IMR-90 (cell line): ENCODE results near the gene NKAIN1. TPM values are rescaled to one million over a fixed set of nuclear protein-coding genes. Genes with fewer than 3 reads are reported as not detected.

Source experiments
- ATAC-seq: fragments of 200-7000 bp; cut with Tn5 transposase; 2 replicates; pipeline ENCODE4 v1.9.1; 2020; ENCODE audit warnings: low read depth, mild to moderate bottlenecking, moderate library complexity
- BruUV-seq: library from RNA; stranded (reverse); fragments of 400-500 nt; replicated peaks from 2 replicates; lab custom pipeline; 2021; lab: Mats Ljungman, UMichigan
- CTCF ChIA-PET: fragments of 300-600 bp; formaldehyde crosslinking; extraction: SDS; loops from one replicate; lab custom pipeline; 2021; ENCODE audit warnings: antibody characterized with exemption; lab: Yijun Ruan, JAX
- POLR2A ChIA-PET: fragments of 300-600 bp; sonication (Branson Sonifier 250); formaldehyde crosslinking; loops from one replicate; lab custom pipeline; 2022; ENCODE audit warnings: antibody characterized with exemption; ENCODE audit not compliant: unreplicated experiment; lab: Charles Lee
- DNase-seq: peaks from one replicate; pipeline ENCODE4 v3.0.0; 2013
- H2AFZ ChIP-seq: replicated peaks from 2 replicates; pipeline ENCODE3; 2013; ENCODE audit warnings: low read length, mild to moderate bottlenecking; ENCODE audit not compliant: poor library complexity
- H2AK5ac ChIP-seq: 2 replicates; pipeline ENCODE4 v1.6.1; 2013; ENCODE audit warnings: low read depth, low read length, inconsistent platforms
- H2AK9ac ChIP-seq: replicated peaks from 2 replicates; pipeline ENCODE3; 2013; ENCODE audit warnings: mild to moderate bottlenecking, low read depth, low read length, moderate library complexity; ENCODE audit not compliant: poor library complexity
- H2BK120ac ChIP-seq: 2 replicates; pipeline ENCODE4 v1.6.1; 2013; ENCODE audit warnings: low read depth, low read length, inconsistent platforms
- H2BK15ac ChIP-seq: 3 replicates; pipeline ENCODE4 v1.6.1; 2013; ENCODE audit warnings: low read depth, low read length, inconsistent platforms
- H2BK20ac ChIP-seq: 2 replicates; pipeline ENCODE4 v1.6.1; 2013; ENCODE audit warnings: low read depth, mild to moderate bottlenecking, inconsistent platforms, low read length, moderate library complexity
- H2BK5ac ChIP-seq: 2 replicates; pipeline ENCODE4 v1.6.1; 2013; ENCODE audit warnings: mild to moderate bottlenecking, low read depth, low read length, inconsistent platforms; ENCODE audit not compliant: poor library complexity, severe bottlenecking
- H3K14ac ChIP-seq: replicated peaks from 2 replicates; pipeline ENCODE4 v1.6.1; 2013; ENCODE audit warnings: low read depth, low read length, inconsistent platforms
- H3K18ac ChIP-seq: 2 replicates; pipeline ENCODE4 v1.6.1; 2013; ENCODE audit warnings: low read depth, low read length, control low read depth
- H3K23ac ChIP-seq: 2 replicates; pipeline ENCODE4 v1.6.1; 2013; ENCODE audit warnings: low read depth, low read length, inconsistent platforms
- H3K27ac ChIP-seq: 2 replicates; pipeline ENCODE4 v1.5.1; 2013; ENCODE audit warnings: mild to moderate bottlenecking, control low read depth, low read length; ENCODE audit not compliant: insufficient read depth
- H3K27me3 ChIP-seq: 2 replicates; pipeline ENCODE4 v1.6.1; 2013; ENCODE audit warnings: low read length; ENCODE audit not compliant: control insufficient read depth, insufficient read depth
- H3K36me3 ChIP-seq: 2 replicates; pipeline ENCODE4 v1.6.1; 2013; ENCODE audit warnings: low read length, mixed read lengths; ENCODE audit not compliant: control insufficient read depth, insufficient read depth
- H3K4ac ChIP-seq: 2 replicates; pipeline ENCODE4 v1.6.1; 2013; ENCODE audit warnings: low read depth, low read length, inconsistent platforms
- H3K4me1 ChIP-seq: 2 replicates; pipeline ENCODE4 v1.6.1; 2013; ENCODE audit warnings: low read length, mixed read lengths; ENCODE audit not compliant: control insufficient read depth, insufficient read depth
- H3K4me2 ChIP-seq: 2 replicates; pipeline ENCODE4 v1.6.1; 2013; ENCODE audit warnings: low read depth, mild to moderate bottlenecking, control low read depth, low read length, moderate library complexity
- H3K4me3 ChIP-seq: 2 replicates; pipeline ENCODE4 v1.5.1; 2013; ENCODE audit warnings: low read depth, mild to moderate bottlenecking, control low read depth, low read length, moderate library complexity; ENCODE audit not compliant: insufficient read depth
- H3K56ac ChIP-seq: 2 replicates; pipeline ENCODE4 v1.6.1; 2013; ENCODE audit warnings: low read length, inconsistent platforms; ENCODE audit not compliant: insufficient read depth; ENCODE audit errors: extremely low read depth
- H3K79me1 ChIP-seq, 2 experiments: 2 replicates each; pipeline ENCODE4 v1.6.1; 2013; ENCODE audit warnings: low read length in 2 of 2, inconsistent platforms in 1 of 2, low read depth in 1 of 2
- H3K9ac ChIP-seq: 2 replicates; pipeline ENCODE4 v1.6.1; 2013; ENCODE audit warnings: low read depth, low read length, control low read depth
- H3K9me1 ChIP-seq: 2 replicates; pipeline ENCODE4 v1.6.1; 2013; ENCODE audit warnings: low read length, inconsistent platforms; ENCODE audit not compliant: insufficient read depth
- H3K9me3 ChIP-seq: 2 replicates; pipeline ENCODE4 v1.6.1; 2013; ENCODE audit warnings: low read length; ENCODE audit not compliant: control insufficient read depth, insufficient read depth
- H4K20me1 ChIP-seq: 2 replicates; pipeline ENCODE4 v1.6.1; 2013; ENCODE audit warnings: low read length, inconsistent platforms; ENCODE audit not compliant: insufficient read depth
- H4K5ac ChIP-seq: 2 replicates; pipeline ENCODE4 v1.6.1; 2013; ENCODE audit warnings: mild to moderate bottlenecking, low read depth, low read length, control low read depth
- H4K8ac ChIP-seq, 2 experiments: 2 replicates each; pipeline ENCODE4 v1.6.1; 2013; ENCODE audit warnings: low read depth in 2 of 2, low read length in 2 of 2, control low read depth in 1 of 2, inconsistent platforms in 1 of 2
- H4K91ac ChIP-seq: 2 replicates; pipeline ENCODE4 v1.6.1; 2013; ENCODE audit warnings: low read depth, low read length, inconsistent platforms; ENCODE audit not compliant: insufficient read depth
- CHD1 ChIP-seq: IDR thresholded peaks from 2 replicates; pipeline ENCODE4 v1.6.1; 2012; ENCODE audit warnings: low read depth, low read length, improper control_type of control experiment
- CTCF ChIP-seq: conservative IDR thresholded peaks from 2 replicates; pipeline ENCODE4 v1.5.1; 2012; ENCODE audit warnings: mild to moderate bottlenecking, low read depth, low read length, improper control_type of control experiment
- ELK1 ChIP-seq: fragments of 150-350 bp; IDR thresholded peaks from 2 replicates; pipeline ENCODE4 v1.6.1; 2016; ENCODE audit warnings: low read depth, mild to moderate bottlenecking, low read length, moderate library complexity, borderline replicate concordance
- FOS ChIP-seq: fragments of 150-350 bp; IDR thresholded peaks from 2 replicates; pipeline ENCODE4 v1.6.1; 2016; ENCODE audit warnings: low read depth, low read length
- NFE2L2 ChIP-seq: fragments of 150-350 bp; IDR thresholded peaks from 2 replicates; pipeline ENCODE4 v1.6.1; 2016; ENCODE audit warnings: low read depth, mild to moderate bottlenecking, low read length
- RAD21 ChIP-seq: IDR thresholded peaks from 2 replicates; pipeline ENCODE4 v1.6.1; 2012; ENCODE audit warnings: low read length, improper control_type of control experiment
- RCOR1 ChIP-seq: IDR thresholded peaks from 2 replicates; pipeline ENCODE4 v1.6.1; 2012; ENCODE audit warnings: mild to moderate bottlenecking, low read length, improper control_type of control experiment; ENCODE audit not compliant: insufficient replicate concordance
- RFX5 ChIP-seq: IDR thresholded peaks from 2 replicates; pipeline ENCODE4 v1.8.0; 2012; ENCODE audit warnings: low read depth, mild to moderate bottlenecking, low read length, moderate library complexity
- WGBS, 2 experiments: methylation state at CpG; one replicate each; pipeline versions ENCODE4 v1.1.5 to v1.1.7; 2013; ENCODE audit warnings: missing lambda C conversion rate in 2 of 2; ENCODE audit not compliant: insufficient read length in 1 of 2; ENCODE audit errors: extremely low coverage in 2 of 2; 5-methylcytosine and 5-hydroxymethylcytosine counted together
- dilution Hi-C: fragments of 300-500 bp; cut with HindIII; formaldehyde crosslinking; loops from one replicate; pipeline ENCODE4 v1.14.3; 2018; ENCODE audit warnings: low sequenced_read_pairs; ENCODE audit not compliant: unreplicated experiment
- in situ Hi-C: fragments of 300-500 bp; cut with MboI; formaldehyde crosslinking; loops from 3 replicates; pipeline ENCODE4 v1.14.3; 2019; ENCODE audit warnings: low sequenced_read_pairs, inconsistent platforms, mixed read lengths
- intact Hi-C: fragments of 100-400 bp; cut with micrococcal nuclease; formaldehyde crosslinking; loops from 2 replicates; pipeline ENCODE4 v1.10.0; 2022
- polyA plus RNA-seq, 3 experiments: library from polyadenylated mRNA; depleted of rRNA; stranded (reverse); fragments of >200 nt; gene quantifications; 2 replicates each; pipeline ENCODE4 v1.2.3, GENCODE V29; 2012; ENCODE audit warnings: low replicate concordance in 1 of 3
- total RNA-seq: library from RNA; depleted of rRNA; stranded (reverse); fragments of >200 nt; gene quantifications from 2 replicates; pipeline ENCODE4 v1.2.3, GENCODE V29; 2012

Gene NKAIN1
- total and polyA plus RNA-seq, 2 of the 4 experiments (the other 2 are of a cell fraction), result under 0.01 to 0.09 TPM

- H3K4ac ChIP-seq, result no peak overlapping the region
- no TSS peak for BruUV-seq
- H3K9ac ChIP-seq, result no peak overlapping the region
- ChIA-PET POLR2A (no interaction called here), CTCF (interaction anchor here (1.0 kb wide), 1 partner anchor 15 kb away, joined by 5 read pairs; no protein-coding TSS in a partner anchor)
- no peak overlapping the region for H2BK5ac ChIP-seq
- H3K23ac ChIP-seq, result no peak overlapping the region
- H3K79me1 ChIP-seq, result no peaks in the 10 kb centered on the region; a peak in 1 of 4 replicates
- H4K91ac ChIP-seq, result no peak overlapping the region
- H3K27ac ChIP-seq, result no peak overlapping the region
- no peak overlapping the region for H4K8ac ChIP-seq
- no peaks in the 10 kb centered on the region for H3K4me1 ChIP-seq
- no peak overlapping the region for H2BK15ac ChIP-seq
- H3K4me3 ChIP-seq, result no peak overlapping the region
- H4K5ac ChIP-seq, result no peak overlapping the region
- no peak for ATAC-seq
- H3K4me2 ChIP-seq, result no peak overlapping the region
- intact Hi-C loops, result no loop called here
- no peak overlapping the region for H2AFZ ChIP-seq
- H3K18ac ChIP-seq, result no peak overlapping the region
- no peak overlapping the region for H2BK120ac ChIP-seq
- TF ChIP-seq FOS, result no peak
- no peak for TF ChIP-seq CTCF
- TF ChIP-seq CHD1, result no peak
- no peak for TF ChIP-seq RCOR1
- TF ChIP-seq ELK1, result no peak
- TF ChIP-seq RAD21, result no peak
- no peak for TF ChIP-seq NFE2L2
- TF ChIP-seq RFX5, result no peak
- H3K14ac ChIP-seq, result no peak overlapping the region
- no peak overlapping the region for H3K56ac ChIP-seq
- H2AK9ac ChIP-seq, result no peak overlapping the region
- no peak for DNase-seq
- in situ Hi-C loops, result no loop called here
- no peaks in the 10 kb centered on the region for H3K27me3 ChIP-seq
- WGBS, 2 experiments, result no CpG with 5 or more reads among the region's 1 CpG
- H3K36me3 ChIP-seq, result peaks cover 30% of the 10 kb centered on the region
- no peaks in the 10 kb centered on the region for H3K9me1 ChIP-seq
- no peak overlapping the region for H2AK5ac ChIP-seq
- no peaks in the 10 kb centered on the region for H3K9me3 ChIP-seq
- H4K20me1 ChIP-seq, result no peaks in the 10 kb centered on the region
- dilution Hi-C loops, result no loop called here
- H2BK20ac ChIP-seq, result no peak overlapping the region
Measured at GRCh38 chr1:31264790-31265386, 25.2 kb upstream of the NKAIN1 start.
